Hematopoietic multipotent progenitor cell treated with erythropoietin and hydrocortisone succinate and interleukin-3 and kit ligand, for 17 days (in vitro differentiated cells): Measurements from ENCODE around the gene GRID1.
"Not testable (repeated sequence)": the region's sequence is repeated elsewhere in the genome, so short reads cannot be mapped to it uniquely, and the experiment has no call there.

Experiments
- DNase-seq: peaks from one replicate; pipeline ENCODE4 v3.0.0-alpha.2; 2015; ENCODE audit warnings: low spot score

Gene GRID1

DNA sequence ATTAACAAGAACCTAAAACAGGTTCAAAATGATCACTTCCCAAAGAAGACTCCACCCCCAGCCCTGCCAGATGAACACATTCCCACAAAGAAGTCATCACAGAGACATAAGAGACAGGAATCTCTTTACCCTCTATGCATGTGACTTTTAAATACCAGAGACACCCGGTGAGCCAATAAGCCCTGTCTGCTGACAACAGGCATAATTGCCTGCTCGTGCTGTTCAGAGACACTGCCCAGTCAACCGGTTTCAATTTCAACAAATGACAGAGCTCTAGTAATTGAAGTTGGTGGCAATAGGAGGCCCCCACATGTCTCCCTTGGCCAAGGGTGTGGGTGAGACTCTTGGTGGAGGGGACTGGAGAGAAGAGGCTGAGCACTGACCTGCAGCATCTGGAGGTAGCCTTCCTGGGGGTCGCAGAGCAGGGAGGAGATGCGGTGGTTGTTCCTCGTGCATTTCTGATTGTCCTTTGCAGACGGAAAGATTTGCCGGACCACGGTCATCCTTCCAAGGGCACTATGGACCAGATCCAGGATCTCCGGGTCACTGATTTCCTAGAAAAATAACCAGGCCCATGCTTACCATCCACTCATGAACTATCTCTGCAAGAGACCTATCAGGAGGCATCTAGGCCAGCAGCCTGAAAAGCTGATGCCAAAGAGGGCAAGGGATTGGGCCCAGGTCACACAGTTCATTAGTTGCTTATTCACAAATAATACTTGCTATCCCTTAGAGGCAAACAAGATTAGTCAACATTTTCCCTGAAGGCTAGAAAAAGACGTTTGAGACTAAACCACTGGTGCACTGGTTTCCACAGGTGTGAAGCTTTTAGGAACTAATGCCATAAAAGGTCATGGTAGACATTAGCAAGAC lies 497.7 kb downstream of the GRID1 start:
- no peak for DNase-seq

GRCh38 chr10:85864868-85865526 lies 501.6 kb downstream of the GRID1 start:
- DNase-seq, result no peak

DNA sequence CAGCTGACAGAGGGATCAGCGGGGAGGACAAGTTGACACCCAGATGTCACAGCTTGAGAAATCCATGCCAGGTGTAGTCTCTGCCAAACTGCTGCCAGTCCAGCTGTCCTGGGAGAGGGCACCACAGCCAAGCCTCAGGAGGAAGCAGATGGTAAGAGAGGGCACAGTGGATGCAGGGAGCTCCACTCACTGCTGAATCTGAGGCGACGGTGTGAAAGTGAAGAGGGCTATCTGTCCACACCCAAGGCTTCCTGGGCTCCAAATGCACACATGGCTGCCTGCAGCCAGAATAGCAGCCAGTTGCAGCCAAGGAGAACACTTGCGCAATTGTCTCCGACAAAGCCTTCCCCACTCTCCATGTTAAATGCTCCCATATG lies 502.4 kb downstream of the GRID1 start:
- DNase-seq, result no peak

GRCh38 chr10:85863301-85864172 lies 503.1 kb downstream of the GRID1 start:
- DNase-seq, result no peak

- no peak for DNase-seq
Observed at GRCh38 chr10:85862771-85863170, 503.8 kb downstream of the GRID1 start.

DNA sequence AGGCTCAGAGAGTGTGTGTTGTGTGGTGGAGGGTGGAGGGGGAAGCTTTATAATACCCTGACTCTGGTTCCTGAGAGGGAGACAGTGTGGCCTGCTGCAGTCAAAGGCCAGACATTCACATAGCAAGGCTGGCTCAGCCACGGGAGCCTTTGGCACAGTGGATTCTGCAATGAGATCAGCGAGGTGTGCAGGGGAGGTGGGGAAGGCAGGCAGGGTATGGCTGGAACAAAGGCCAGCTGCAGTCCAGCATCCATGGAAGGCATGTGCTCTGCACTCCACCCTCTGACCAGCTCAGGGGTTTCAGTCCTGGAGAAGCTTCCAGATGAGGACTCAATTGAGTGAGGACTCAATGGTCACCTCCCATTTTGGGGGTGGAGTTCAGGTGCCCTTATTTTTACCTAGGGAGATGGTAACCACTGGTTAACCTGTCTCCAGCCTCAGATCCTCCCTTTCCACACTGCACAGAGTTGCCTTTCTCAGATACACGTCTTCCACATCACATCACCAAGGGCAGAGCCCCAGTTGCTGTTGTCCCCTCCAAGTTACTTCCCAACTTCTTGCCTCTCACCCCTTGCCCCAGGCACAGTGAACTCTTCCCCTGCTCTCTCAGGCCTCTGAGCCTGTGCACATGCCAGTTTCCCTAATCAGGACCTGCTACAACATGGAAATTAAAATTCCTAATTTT lies 504.9 kb downstream of the GRID1 start:
- DNase-seq, result no peak

DNA sequence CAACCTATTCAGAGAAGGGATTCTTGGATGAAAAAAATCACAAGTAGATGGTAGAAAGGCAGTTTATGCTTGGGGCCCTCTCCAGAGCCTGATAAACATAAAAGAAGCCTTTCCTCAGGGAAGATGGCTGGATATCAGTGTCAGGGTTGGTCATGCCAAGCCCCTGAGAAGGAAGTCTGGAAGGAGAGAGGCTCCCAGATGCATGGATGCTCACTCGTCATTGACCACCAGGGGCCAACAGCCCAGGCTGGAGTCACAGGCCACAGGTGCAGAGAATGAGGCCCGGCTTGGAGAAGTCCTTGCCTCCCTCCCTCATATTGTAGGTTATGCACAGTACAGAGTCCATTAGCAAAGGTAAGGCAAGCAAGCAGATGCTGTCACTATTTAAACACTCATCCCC lies 506.7 kb downstream of the GRID1 start:
- no peak for DNase-seq

DNA sequence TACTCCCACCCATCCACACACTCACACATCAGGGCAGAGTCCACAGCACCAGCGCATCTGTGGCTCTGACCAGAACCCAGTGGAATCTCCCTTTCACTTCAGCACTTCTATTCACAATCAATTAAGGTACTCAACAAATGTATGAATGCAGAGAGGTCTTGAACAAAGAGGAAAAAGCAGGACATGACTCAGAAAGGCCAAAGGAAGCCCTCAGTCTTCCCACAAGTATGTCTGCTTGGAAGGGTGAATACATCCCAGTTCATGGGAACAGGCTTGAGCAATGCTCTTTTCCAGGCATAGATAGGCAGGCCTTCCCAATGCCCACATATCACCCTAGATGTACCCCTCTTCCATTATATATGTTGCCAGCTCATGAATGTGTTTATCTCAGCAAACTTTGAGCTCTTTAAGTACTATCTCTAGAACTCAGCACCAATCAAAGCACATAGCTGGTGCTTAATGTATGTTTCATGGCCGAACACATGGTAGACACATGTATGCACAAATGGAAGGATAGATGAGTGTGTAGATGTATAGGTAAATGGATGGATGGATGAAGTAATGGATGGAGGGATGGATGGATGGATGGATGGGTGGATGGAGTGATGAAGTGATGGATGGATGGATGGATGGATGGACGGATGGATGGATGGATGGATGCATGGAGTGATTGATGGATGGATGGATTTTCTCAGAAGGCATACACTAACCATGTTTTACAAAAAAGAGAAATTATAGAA lies 507.6 kb downstream of the GRID1 start:
- no peak for DNase-seq

GRCh38 chr10:85857791-85858190 lies 508.8 kb downstream of the GRID1 start:
- no peak for DNase-seq

DNA sequence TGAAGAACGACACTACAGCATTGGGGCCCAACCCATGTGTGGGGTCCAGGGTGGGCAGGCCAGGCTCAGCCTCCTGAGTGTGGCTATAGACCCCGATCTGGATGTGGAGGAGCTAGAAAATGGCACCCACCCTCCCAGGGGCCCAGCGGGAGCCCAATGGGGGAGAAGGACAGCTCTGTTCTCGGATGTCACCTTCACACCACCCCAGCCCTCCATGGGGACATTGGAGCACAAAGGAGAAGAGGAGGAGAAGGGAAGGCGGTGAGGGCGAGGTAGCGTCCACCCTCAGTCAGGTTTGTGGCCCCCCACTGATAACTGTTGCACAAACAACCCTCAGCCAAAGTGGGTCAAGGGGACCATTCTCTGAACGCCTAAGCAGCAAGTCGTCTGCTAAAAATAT lies 509.3 kb downstream of the GRID1 start:
- no peak for DNase-seq

DNA sequence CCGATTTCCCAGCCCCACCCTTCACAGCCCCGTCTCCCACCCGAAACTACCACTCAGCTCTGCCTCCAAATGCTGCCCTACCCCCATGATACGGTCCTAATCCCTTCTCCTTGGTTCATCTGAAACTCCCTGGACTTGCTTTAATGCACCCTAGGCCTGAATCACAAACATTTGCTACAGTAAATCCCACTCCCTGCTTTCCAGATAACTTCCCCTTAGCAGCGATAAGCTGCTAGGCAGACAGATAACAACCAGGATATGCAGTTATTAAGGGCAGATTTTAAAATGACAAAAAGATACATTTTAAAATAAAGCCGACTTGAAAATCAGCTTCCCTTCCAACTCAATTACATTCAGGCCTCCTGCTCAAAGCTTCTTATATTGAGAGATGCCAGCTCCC lies 514.7 kb downstream of the GRID1 start:
- DNase-seq, result no peak

DNA sequence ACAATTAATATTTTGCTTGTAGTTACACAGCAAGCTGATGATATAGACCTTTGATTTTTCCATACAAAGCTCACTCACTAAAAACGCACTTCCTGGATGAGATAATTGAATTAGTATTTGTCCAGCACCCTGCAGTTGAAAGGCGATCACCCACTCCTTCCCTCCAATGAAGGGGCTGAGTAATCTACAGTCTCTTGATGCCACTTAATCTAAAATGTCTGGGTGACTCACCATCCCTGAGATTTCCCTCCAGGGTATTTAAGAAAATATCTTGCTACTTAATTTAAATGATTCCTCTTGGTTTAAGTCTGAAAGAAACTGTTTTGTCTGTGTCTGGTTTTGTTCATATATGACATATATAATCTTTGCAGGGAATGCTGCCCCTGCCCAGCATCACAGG lies 515.3 kb downstream of the GRID1 start:
- no peak for DNase-seq

DNA sequence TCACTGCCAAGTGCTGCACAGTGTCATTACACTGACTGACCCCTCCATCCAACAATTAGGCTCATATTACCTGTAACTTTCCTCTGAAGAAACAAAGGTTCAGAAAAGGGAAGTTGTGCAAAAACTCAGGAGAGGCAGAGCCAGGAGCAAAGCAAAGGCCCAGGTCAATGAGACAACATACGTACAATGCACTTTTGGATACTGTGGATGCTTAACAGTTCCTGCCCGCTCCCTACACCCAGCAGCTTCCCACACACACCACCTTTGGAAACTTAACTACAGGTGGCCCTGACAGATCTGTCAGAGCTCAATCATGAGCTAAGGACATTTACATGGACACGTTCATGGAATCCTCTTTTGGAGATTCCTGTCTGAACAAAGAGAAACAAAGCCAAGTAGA lies 515.9 kb downstream of the GRID1 start:
- DNase-seq, result no peak

DNA sequence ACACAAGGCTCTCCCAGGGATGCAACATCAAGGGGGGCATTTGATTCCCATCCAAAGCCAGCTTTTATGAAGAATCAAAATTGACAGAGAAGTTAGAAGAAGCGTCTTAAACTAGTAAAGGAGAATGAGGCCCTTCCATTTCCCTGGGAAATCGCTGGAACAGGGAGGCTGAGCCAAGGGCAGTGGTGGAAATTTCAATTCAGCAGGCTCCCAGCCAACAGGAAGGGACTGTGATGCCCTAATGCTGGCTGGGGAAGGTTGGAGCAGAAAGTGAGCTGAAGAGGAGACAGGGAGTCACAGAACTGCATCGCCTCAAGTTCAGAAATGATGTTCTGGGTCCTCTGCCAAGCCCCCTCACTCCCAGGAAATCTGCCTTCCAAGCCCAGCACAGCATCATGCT lies 517.3 kb downstream of the GRID1 start:
- no peak for DNase-seq

DNA sequence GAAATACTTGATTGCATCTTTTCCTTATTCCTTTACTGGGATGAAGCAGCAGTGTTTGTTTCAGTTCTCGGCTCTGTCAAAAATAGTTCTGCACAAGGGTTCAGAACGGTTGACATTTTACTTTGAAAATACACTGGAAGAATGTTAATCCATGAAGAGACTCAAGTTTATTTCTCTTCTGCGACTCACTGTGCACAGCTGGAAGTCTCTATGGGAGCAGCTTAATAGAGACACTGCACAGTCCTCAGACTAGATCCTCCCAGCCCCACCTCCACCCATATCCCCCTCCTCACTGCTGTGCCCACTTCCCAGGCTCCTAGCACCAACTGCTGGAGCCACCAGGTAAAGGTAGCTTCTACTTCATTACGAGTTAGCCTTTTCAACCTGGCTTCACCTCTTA lies 517.8 kb downstream of the GRID1 start:
- DNase-seq, result no peak

DNA sequence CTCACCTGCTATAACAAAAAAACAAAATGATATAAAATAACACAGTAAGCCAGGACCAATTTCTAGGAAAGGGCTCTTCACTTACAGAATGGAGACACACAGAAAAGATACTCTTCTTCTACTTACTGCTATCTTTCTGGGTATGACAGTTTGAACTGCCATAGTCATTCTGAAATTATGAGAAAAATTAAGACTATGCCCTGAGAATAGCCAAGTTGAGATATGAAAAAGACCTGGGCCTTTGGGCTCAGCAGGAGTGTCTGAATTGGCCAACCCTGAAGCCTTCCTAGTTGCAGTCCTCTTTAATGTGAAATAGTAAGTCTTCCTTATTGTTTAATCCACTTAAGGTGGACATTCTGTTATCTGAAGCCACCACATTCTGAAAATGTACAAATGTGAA lies 519.5 kb downstream of the GRID1 start:
- DNase-seq, result no peak

GRCh38 chr10:85838660-85839059 lies 527.9 kb downstream of the GRID1 start:
- DNase-seq, result not testable (repeated sequence)

GRCh38 chr10:85832988-85833387 lies 533.6 kb downstream of the GRID1 start:
- no peak for DNase-seq

DNA sequence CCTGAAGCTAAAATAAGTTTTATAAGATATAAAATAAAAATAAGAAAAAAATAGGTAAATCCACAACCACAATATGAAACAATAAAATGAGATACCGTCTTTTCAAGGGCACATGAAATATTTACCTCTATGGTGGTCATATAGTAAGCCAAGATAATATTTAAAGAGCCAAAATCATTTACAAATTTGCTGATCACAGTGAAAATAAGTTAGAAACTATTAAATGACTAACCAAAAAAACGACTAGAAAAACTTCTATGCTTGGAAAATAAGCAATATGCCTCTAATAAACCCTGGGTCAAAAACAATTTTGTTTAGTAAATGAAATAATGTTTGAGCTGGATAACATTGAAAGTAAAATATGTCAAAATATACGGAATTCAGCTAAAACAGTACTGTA lies 535.2 kb downstream of the GRID1 start:
- DNase-seq, result no peak

DNA sequence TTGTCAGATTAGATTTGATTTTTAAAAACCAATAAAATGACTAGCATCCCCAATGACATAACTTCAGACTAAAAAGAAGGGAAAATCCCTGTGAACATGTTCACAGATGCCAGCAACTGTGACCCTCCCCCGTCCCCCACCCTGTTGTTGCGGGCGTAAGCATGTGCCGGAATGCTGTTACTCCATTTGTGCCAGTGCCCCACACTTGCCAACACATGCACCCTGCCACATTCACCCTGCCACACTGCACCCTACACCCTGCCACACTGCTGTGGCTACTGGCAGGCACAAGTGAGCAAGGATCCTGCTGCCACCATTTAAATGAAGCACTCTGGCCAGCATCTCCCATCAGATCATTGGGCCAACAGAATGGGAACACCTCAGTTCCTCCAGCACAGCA lies 540.2 kb downstream of the GRID1 start:
- no peak for DNase-seq

GRCh38 chr10:85811405-85811804 lies 555.2 kb downstream of the GRID1 start:
- DNase-seq, result no peak
